Cardiac fibroblast (primary cell): ENCODE results near the gene MAGI1.
"Not testable (repeated sequence)": the region's sequence is repeated elsewhere in the genome, so short reads cannot be mapped to it uniquely, and the experiment has no call there.

Experiments
- DNase-seq, 2 donors: peaks; one replicate each; pipeline versions ENCODE4 v3.0.0 to v3.0.0-alpha.2; 2010; ENCODE audit warnings: low read depth in 2 of 2
- H3K4me3 ChIP-seq, 2 donors: replicated peaks in 1 of 2; 1 replicate in 1 of 2; 2 replicates in 1 of 2; pipeline ENCODE4 v1.5.1; 2011; ENCODE audit warnings: low read depth in 2 of 2, low read length in 2 of 2, mild to moderate bottlenecking in 2 of 2, moderate library complexity in 1 of 2
- TF ChIP-seq, protein P1 (sequence below): IDR thresholded peaks from one replicate; pipeline ENCODE4 v1.5.1; 2011; ENCODE audit warnings: low read depth, mild to moderate bottlenecking, low read length, inconsistent platforms

Gene MAGI1

DNA sequence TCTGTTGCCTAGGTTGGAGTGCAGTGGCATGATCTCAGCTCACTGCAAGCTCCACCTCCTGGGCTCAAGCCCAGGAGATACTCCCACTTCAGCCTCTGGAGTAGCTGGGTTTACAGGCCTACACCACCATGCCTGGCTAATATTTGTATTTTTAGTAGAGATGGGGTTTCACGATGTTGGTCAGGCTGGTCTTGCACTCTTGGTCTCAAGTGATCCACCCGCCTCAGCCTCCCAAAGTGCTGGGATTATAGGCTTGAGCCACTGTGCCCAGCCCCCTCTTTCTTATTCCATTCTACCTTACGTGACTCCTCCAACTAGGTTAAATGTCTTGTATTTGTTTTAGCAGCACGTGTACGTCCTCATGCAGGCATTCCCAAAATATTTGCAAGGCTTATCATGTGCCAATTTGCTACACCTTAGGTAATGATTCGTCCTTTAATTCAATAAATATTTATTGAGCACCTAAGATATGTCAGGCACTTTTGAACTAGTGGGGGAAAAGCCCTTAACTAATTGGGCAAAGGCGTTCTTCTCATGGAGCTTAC, 14.9 kb upstream of the MAGI1 start:
- H3K4me3 ChIP-seq = no peak overlapping the region
- TF ChIP-seq, protein P1, sequence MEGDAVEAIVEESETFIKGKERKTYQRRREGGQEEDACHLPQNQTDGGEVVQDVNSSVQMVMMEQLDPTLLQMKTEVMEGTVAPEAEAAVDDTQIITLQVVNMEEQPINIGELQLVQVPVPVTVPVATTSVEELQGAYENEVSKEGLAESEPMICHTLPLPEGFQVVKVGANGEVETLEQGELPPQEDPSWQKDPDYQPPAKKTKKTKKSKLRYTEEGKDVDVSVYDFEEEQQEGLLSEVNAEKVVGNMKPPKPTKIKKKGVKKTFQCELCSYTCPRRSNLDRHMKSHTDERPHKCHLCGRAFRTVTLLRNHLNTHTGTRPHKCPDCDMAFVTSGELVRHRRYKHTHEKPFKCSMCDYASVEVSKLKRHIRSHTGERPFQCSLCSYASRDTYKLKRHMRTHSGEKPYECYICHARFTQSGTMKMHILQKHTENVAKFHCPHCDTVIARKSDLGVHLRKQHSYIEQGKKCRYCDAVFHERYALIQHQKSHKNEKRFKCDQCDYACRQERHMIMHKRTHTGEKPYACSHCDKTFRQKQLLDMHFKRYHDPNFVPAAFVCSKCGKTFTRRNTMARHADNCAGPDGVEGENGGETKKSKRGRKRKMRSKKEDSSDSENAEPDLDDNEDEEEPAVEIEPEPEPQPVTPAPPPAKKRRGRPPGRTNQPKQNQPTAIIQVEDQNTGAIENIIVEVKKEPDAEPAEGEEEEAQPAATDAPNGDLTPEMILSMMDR = no peak

DNA sequence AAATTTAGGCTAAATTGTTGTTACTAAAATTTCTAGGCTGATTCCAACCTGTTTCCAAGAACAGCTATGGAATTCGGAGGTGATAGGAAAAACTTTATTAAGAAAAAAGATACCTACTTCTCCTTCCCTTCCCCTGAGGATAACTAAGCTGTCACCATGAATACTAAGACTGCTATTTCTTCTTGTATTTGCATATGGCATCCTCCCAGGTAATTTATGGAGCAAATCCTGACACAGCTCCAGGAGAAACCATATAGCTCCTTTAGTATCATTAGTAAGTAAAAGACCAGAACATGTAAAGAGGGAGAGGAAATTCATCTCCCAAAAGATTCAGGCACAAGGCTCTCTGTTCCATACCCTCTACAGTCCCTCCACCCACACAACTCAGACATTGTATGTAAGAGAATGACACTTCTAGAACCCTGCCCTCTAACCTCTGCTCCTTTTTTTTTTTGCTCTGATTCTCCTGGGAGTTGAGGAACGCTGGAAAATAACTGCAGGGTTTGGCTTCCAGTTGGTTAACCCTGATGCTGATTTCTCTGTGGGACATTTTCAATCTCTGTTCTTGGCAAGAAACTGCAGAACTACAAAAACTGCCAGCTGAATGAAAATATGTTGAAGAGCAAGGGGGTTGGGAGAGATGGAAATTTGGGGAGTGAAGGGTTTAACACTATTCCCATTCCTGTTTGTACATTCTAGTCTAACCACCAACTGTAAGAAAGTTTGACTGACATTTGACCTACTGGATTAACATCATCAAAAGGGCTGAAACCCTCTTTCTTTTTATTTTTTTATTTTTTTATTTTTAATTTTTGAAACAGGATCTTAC, 14.2 kb upstream of the MAGI1 start:
- TF ChIP-seq, protein P1 = no peak
- peak; percentile 65 to 91 for DNase-seq

More for the DNA sequence above, 14.9 kb upstream of the MAGI1 start:
- peak; percentile 36 to 67 for DNase-seq

GRCh38 chr3:66050821-66051220, 12.1 kb upstream of the MAGI1 start:
- TF ChIP-seq, protein P1 = no peak
- DNase-seq = no peak
- no peak overlapping the region for H3K4me3 ChIP-seq

More for the DNA sequence above, 14.2 kb upstream of the MAGI1 start:
- H3K4me3 ChIP-seq = no peak overlapping the region

- peak in 1 of 2 donors; percentile 31 for DNase-seq
- TF ChIP-seq, protein P1 = no peak
- no peak overlapping the region for H3K4me3 ChIP-seq
Measured at GRCh38 chr3:66048051-66048395, 9.3 kb upstream of the MAGI1 start.

DNA sequence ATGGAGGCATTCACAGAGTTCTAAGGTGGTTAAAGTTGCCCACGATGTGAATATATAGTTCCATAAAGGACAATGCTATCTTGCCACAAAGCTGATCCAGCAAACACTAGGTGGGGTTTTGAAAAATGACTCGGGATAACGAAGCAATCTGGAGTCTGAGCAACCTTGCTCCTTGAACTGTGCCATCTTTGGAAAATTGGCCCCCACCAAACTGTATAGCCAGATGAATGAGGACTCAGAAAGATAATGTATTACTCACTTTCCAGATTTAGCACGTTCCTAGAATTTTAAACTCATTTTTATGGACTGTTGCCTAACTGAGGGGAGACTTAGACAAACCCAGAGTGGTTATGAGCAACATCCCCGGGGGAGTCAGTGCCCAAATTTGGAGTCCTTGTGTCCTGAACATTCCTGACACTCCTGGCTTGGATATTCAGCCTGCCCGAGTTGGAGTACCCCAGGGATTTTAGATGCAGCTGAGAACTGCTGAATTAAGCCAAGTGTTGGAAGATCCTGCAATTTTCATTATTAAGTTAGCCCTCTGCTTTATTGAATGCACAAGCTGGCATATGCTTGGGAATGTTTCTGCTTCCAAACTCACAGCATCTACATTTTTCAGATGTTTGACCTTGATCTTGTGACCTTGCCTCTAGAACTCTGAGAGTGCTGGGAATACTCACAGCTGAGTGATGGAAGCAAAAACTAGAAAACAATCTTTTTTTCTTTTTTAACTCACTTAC, 8.8 kb upstream of the MAGI1 start:
- peak; percentile 87 to 94 for DNase-seq
- TF ChIP-seq, protein P1 = no peak
- H3K4me3 ChIP-seq = no peak overlapping the region

DNA sequence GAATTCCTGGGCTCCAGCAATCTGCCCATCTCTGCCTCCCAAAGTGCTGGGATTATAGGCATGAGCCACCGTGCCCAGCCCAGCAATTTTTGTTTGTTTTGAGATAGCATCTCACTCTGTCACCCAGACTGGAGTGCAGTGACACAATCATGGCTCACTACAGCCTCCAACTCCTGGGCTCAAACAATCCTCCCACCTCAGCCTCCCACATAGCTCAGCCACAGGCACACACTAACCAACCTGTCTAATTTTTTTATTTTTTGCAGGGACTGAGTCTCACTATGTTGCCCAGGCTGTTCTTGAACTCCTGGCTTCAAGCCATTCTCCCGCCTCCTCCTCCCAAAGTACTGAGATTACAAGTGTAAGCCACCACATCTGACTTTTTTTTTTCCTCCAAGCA, 7.6 kb upstream of the MAGI1 start:
- DNase-seq = not testable (repeated sequence)

DNA sequence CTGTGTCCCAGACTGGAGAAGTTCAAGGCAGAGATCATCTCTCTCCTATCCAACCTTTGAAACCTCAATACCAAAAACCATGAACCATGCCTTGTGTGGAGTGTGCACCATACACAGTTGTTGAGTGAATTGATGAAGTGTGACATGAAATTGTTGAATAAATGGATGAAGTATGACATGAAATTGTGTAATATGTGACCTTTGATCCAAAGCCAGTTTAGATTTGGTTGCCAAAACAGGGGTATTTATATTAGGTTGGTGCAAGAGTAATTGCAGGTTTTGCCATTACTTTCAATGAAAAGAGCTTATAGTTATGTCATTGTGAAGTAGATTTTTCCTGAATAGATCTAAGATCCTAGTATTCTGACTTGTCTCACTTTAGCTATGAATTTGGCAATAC, 3.1 kb upstream of the MAGI1 start:
- DNase-seq = no peak
- TF ChIP-seq, protein P1 = no peak
- H3K4me3 ChIP-seq = no peak overlapping the region

More for the DNA sequence above, 7.6 kb upstream of the MAGI1 start:
- H3K4me3 ChIP-seq = not testable (repeated sequence)
